CD4-positive, alpha-beta T cell treated with Interferon alpha-2 for 1 hour (primary cell): ENCODE data around the gene UMAD1.

Experiments
- DNase-seq, 2 donors: peaks; one replicate each; pipeline ENCODE4 v3.0.0-alpha.2; 2020 to 2022

Gene UMAD1

DNA sequence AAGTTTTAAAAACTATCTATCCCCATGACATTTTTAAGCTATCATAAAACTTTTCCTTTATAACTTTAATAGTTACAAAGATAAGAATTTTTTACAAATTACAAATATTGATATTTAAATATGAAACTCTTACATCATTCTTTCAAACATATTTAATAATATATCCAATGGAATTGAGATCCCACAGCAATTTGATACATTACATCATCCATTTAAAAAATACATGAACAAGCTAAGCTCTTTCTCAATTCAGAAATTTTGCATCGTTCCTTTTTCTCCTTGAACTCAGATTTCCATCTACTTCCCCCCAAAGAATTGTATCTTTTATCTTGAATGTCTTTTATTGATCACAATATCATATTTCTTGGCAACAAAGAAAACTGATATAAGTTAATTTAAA is 209.6 kb downstream of the UMAD1 start:
- DNase-seq = no peak

DNA sequence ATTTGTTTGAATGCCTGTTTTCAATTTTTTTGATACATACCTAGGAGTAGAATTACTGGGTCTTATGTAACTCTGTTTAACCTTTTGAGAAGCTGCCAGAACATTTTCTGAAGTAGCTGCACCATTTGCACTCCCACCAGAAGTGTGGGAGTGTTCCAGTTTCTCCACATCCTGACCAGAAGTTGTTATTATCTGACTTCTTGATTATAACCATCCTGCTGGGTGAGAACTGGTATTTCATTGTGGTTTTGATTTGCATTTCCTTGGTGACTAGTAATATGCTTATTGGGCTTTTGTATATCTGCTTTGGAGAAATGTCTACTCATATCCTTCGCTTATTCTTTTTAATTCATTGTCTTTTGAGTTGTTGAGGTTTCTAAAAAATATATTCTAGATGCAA is 210.8 kb downstream of the UMAD1 start:
- DNase-seq = no peak

DNA sequence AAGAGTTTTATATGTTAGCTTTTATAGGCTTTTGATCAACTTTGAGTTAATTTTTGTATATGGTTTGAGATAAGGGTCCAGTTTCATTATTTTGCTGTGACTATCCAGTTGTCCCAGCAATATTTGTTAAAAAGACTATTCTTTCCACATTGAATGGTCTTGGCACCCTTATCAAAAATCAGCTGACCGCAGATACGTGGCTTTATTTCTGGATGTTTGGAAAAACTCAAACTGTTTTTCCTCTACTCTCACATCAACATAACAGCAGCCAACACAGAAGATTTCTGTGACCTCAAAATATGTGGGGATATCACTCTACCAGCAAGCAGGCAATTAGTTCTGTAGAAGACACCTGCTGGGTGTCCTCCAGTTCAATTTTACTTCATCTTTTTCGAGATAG is 211.4 kb downstream of the UMAD1 start:
- no peak for DNase-seq

DNA sequence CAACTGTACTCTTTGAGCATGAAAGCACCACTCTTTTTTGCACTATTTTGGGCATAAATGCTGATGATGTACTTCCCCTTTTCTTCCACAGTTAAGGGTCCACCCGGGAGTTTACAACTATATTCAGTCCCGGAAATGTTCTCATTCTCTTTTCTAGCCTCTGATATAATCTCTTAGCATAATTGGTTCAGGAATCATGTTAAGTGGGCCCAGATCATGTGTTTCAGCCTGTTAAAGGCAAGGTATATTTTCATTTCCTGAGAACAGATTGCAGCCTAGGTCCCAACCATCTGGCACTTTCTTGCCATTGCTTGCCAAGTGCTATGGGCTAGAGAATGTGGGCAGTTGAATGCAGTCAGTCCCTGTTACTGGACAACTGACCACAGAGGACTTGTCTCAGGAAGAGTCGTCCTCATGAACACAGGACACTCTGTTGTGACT is 216.6 kb downstream of the UMAD1 start:
- DNase-seq = no peak

DNA sequence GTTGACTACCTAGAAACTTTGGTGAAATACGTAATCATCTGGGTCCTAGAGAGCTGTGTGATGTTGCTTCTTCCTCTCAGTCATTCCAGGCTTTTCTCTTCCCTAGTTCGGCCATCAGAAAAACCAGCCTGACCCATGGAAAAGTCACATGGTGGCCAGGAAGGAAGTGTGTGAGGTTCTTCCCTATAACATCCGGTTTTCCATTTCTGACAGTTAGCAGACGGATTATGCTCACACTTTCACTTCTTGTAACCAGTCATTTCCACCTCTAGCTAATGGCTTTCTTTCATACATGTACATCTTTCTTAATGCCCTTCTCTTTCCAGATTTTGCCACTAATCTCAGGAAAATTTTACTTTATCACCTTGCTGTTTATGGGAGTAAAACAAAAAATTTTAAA is 218.0 kb downstream of the UMAD1 start:
- no peak for DNase-seq

DNA sequence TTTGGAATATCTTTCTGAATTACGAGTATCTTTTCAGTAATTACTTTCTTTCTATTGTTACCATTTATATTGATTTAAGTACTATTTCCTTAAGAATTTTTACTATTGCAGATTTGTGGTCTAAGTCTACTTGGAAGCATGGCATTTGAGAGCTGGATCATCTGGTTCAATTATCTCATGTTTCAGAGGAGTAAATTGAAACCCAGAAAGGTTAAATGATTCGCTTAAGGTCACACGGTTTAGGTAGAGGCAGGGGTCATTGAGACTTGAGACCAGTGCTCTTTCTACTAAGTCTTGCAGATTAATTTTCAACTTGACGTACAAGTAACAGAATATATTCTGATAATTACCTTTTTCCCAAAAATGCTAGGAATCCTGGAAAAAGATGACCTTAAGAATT is 218.9 kb downstream of the UMAD1 start:
- no peak for DNase-seq

DNA sequence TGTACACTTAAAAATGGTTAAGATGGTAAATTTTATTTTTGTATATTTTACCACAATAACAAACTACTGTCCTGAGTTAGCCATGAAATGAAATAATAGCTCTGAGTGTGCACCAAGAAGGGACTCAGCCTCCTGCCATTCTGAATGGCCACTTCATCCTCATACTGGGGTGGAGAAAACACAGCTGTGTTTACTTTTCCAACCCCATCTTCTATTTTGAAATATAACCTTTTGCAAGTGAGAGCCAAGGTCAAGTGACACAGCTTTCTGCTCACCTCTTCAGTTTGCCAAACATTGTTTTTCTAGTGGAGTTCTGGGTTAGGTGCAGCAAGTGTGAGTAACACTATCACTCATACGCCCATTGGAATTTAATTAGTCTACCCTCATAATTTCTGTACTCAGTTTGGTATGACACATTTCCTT is 220.7 kb downstream of the UMAD1 start:
- no peak for DNase-seq

DNA sequence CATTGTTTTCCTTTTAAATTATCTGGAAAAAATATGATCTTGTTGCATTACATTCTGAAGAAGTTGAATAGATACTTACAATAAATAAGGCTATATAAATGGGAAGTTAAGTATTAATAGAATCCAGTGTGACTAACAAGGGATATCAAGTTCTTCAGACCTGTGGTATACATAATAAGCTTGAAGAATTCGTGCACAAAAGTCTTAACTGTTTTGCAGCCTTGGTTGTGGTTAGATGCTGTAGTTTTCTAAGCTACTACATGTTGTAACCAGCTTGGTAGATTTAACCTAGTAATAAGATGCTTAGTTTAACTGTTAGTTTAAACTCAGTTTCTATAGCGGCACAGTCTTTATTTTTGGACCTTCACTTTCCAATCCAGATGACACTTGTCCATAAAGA is 221.8 kb downstream of the UMAD1 start:
- DNase-seq = no peak

DNA sequence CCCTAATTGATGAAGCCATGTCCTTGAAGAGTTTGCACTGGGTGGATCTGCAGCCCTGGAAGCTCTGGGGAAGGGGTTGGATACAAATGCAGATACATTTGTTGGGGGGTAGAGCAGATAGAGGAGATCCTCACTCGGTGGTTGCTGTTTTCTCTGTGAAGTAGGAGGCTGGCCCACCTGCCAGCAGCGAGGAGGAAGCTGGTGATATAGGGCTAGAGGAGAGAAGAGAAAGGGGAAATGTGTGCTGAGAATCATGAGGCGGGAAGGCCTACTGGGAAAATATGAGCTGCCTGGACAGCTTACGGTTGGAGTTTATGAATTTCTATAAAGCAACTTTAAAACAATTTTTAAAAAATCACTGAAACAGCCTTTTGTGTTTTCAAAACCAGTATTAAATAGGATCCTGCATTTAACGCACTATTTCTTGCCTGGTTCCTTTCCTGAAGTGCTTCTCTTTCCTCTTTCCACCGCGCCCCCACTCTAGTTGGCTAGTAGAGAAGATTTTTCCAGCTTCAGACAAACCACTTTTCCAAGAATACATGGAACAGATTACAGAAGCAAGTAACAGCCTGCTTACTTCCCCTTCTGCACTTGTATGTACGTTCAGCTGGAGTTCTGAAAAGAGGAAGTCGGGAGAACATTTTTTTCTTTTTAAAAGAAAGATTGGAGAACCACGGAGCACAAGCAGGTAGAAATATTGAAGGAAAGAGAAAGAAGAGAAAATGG is 227.5 kb downstream of the UMAD1 start:
- DNase-seq = no peak

DNA sequence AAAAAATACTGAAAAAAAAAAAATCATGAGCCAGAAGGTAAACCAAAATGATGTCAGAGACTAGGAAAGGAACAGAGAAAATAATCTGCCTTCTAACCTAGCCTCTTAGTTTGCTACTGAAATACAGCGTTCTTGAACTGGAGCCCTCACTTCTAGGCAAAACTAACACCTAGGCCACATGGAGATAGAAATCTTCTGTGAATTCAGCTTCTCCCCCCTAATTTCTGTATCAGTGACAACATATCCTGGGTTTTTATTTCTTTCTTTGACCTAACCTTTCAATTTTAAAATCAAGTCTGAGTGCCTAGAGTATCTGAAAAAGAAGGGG is 228.0 kb downstream of the UMAD1 start:
- DNase-seq = no peak

DNA sequence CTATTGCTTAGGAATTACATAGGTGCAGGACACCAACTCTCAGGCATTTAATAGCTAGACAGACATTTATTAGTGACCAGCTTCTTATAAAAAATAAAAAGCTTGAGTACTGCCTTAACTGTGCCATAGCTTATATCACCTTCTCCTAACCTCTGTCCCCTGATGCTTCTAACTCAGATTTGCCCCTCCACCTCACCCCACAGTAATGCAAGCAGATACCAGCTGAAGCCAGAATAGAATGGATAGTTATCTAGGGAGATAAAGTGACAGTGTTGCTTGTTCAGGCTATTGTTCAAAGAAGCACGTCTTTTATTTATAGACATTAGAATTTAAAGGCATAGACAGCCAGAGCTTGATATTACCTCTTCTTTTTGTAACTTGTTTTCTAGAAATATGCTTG is 228.5 kb downstream of the UMAD1 start:
- no peak for DNase-seq

DNA sequence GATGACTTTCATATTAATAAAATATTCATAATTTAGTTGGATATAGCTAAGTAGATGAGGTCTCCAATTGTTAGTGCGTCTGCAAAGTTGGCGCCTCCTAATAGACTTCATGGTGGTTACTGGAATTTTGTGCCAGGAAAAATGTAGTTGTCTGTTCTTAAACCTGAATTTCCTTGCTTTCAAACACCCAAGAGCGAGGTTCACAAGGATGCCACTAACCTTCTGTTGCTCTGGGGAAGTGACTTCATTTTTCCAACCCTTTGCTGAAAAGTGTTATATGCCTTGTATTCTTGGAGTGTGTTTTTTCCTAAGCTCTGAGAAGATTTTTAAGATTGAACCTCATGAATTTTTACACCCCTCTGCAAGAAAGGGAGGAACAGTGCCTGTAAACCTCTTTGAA is 229.1 kb downstream of the UMAD1 start:
- no peak for DNase-seq

DNA sequence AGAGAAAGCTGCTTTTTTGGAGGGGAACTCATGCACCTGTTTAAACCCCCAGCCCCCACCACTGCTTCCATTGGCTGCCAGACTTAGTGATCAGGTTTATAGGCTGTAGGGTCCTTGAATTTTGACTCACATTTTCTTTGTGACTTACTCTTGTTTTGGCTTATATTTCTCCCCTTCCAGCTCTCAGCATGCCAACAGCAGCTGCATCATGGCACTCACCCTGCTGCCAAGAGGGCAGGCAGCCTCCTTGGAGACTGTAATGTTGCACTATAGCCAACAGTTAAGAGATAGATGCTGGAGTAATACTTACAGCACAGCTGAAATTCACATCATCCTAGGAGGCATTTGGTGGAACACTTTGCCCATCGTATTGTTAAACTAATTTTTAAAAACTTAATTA is 230.0 kb downstream of the UMAD1 start:
- no peak for DNase-seq

DNA sequence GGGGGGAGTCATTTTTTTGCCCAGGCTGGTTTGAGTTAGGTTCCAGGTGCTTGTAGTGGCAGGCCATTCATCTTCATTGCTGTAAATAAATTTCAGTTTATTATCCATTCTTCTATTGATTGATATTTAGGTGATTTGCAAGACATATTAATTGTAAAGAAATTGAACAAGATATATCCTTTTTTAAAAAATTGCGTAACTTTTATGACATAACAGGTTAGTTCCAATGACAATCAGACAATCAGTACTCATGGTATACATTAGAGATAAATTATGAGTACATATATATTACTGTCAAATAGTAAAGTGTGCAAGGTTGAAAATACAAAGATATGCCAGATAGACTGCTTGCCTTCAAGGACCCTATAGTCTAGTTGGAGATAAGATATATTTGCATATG is 235.9 kb downstream of the UMAD1 start:
- DNase-seq = no peak

DNA sequence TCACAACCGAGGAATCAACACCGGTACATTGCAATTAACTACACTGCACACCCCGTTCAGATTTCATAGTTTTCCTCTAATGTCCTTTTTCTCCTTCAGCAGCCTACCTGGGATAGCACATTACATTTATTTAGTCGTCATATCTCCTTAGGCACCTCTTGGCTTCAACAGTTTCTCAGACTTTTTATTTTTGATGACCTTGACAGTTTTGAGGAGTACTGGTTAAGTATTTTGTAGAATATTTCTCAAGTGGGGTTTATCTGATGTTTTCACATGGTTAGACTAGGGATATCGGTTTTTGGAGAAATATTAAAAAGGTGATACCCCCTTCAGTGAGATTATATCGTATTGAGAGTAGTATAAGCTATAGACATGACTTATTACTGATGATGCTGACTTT is 241.0 kb downstream of the UMAD1 start:
- DNase-seq = no peak

DNA sequence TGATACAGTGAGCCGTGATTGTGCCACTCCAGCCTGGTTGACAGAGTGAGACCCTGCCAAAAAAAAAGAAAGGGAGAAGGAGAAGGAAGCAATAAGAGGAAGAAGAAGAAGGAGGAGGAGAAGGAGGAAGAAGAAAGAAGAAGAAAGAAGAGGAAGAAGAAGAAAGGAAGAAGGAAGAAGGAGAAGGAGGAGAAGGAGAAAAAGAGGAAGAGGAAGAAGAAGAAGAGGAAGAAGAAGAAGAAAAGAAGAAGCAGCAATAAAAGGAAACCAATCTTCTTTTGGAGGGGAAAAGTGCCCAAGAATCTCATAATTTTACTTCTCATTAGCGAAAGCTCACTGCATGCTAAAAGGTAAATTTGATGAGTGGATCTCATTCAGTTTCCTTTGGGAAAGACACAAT is 242.3 kb downstream of the UMAD1 start:
- DNase-seq = no peak

DNA sequence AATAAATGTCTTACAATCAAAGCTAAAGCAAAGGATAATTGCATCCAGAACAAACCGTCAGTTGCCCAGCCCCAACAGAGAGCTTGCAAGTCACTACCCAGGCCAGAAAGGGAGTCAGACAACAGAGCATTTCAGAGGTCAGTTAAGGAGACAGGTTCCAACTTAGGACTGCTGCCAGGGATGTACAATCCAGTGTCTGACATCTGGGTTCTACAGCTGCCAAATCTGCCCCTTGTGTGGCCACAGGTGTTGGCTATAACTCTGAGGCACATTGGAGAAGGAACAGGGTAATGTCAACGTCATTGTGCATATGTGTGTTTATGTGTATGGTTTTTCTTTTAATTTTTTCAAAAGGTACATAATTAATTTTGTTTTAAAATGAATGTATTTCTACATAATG is 242.8 kb downstream of the UMAD1 start:
- no peak for DNase-seq

DNA sequence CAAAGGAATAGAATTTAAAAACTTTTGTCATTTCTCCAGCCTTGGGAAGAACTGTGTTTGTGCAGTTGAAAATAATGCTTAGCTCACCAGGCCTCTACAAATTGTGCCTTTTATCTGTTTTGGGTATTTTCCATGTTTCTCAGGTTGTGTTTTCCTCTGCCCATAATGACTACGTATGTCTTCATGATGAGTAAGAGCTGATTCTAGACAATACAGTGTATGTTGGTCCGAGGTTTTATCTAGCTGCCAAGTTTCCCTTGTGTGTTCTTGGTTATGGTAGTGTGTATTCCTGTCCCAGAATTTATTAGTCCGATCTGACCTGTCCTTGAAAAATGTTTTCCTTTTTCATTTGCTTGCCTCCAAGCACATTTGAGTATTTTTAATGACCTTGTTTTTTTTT is 244.3 kb downstream of the UMAD1 start:
- DNase-seq = no peak

DNA sequence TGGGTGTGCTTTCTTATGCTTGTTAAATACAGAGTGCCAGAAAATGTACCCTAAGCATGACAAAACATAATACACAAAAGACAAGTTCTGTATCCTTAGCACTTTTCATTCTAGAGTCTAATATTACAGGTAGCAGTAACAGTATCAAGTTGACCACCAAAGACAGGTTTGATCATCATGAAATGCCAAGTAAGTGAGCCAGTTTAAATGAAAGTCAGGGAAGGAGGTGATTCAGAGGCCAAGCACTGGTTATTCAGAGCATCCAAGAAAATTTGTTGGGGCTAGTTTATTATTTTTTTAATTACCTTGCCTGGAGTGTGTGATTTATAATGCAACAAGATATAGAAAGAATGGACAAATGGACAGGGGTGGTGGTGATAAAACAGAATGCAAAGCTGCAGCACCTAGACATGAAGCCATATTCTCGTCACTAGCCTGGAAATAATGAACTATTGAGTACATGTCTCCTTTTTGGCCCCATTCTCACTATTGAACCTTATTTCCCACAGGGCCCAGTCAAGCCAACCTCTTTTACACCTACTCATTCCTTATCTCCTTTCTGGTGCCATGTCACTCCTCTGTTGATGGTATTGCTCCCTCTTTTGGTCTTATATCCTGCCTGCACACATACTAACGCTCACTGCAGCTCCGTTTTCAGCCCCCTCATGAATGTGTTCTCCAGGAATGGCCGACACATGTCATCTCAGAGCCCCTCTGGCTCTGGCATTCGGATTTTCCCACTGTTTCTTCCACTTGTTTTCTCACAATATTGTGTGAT is 249.4 kb downstream of the UMAD1 start:
- DNase-seq = no peak

DNA sequence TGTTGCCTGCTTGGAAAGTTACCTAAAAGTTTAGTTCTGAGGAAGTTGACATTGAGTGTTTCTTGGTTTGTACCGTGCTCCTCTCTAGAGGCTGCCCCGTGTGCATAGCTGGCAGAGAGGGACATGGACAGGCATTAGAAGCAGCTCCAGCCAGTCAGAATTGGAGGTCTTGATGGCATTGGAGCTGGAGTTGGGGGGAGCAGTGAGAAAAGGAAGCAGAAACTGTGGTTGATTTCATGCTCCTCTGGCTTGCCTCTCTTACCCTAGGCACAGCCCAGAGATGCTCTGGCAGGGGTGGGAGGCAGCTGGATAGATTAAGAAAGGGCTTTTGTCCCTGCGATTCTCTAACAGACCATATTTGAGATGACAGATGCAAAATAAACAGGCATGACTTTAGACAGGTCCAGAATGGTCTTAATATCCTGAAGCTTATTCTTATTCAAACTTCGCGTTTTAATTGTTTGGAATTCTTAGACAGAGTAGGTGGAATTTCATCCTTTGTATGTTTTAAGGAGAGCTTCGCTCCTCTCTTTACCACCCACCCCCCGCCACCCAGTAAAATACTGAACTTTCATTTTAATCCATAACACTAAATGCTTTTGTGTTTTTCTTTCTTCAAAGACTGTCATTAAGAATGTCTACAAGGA is 254.6 kb downstream of the UMAD1 start:
- DNase-seq = no peak

DNA sequence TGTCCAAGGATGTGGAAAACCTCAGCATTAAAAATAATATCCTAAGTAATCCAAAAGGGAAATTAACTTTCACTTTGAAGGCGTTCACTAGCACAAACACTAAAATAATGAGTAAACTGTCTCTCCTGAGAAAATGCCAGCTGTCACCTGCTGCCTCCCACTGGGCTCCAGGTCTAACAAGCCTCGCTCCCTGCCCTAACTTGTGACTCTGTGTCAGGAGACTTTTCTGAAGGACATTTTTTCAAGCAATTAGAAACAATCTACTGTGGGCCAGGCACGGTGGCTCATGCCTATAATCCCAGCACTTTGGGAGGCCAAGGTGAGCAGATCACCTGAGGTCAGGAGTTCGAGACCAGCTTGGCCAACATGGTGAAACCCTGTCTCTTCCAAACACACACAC is 255.2 kb downstream of the UMAD1 start:
- DNase-seq = no peak

DNA sequence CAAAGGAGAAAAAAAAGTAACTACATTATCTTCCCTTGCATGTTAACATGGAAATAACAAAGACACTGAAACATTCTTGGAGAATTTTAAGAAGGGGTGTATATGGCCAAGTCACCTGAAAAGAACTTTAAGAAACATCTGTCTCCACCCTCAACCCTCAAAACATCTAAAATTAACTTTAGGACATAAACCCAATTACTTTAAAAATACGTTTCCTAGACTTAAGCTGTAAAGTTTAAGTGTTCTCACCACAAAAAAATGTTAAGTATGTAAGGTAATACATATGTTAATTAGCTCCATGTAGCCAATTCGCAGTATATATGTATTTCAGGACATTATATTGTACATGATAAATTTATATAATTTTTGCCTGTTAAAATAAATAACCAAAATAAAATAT is 257.0 kb downstream of the UMAD1 start:
- DNase-seq = no peak

DNA sequence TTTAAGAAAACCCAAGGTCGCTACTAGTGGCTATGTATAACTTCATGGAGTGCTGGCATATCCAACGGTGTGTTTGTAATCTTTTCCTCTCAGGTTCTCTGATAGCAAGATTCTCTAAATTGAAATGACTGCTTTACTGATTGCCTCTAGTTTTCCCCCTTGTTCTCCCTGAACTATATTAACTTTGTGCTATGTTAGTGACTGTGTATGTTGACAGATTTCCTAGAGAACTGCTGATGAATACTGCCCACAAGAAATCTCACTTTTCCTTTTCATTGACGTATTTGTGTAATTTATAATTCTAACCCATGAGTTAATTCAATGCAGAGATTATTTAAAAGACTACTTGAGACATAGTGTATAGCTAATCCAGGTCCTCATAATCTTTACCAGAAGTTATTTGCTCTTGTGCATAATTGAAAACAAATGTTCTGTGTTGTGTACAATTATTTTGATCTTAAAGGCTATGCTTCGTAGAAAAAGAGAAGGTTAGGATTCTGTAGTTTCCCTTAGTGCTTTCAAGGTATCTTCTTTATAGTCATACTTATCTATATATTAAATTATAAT is 257.5 kb downstream of the UMAD1 start:
- no peak for DNase-seq

DNA sequence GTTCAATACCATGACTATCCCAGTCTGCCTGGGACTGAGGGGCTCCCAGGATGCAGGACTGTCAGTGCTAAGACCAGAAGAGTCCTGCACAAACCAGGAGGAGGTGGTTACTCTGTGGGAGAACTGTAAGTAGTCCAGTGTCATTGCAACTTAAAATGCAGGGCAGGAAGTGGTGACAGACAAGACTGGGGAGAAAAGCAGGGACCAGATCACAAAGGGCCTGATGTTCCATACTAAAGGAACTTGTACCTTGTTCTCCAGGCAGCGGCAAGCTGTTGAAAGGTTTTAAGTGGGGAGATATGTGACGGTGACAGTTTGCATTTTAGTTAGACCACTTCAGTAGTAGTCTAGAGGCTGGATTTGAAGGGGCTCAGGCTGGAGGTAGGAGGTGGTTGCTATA is 262.3 kb downstream of the UMAD1 start:
- DNase-seq = no peak
